22Rv1 (cell line): ENCODE data around the gene SFTPD.

Source experiments
- CTCF ChIP-seq: fragments of 450-650 bp; IDR thresholded peaks from 2 replicates; pipeline ENCODE4 v1.5.1; 2017; ENCODE audit warnings: mild to moderate bottlenecking
- ZFX ChIP-seq: fragments of 450-650 bp; IDR thresholded peaks from 2 replicates; pipeline ENCODE4 v1.6.1; 2017; ENCODE audit warnings: antibody characterized with exemption, borderline replicate concordance

- TF ChIP-seq CTCF = no peak
- no peak for TF ChIP-seq ZFX
Measured at GRCh38 chr10:79984851-79985250, 35.9 kb upstream of the SFTPD start.
